Osteoblast (primary cell): ENCODE measurements around the gene AKR1B15. TPM values are rescaled to one million over a fixed set of nuclear protein-coding genes. Genes with fewer than 3 reads are reported as not detected.

ENCODE experiments used
- DNase-seq: peaks from one replicate; pipeline ENCODE4 v3.0.0; 2011; ENCODE audit warnings: low spot score, mixed read lengths; ENCODE audit not compliant: insufficient read length; ENCODE audit errors: missing footprints
- H2AFZ ChIP-seq: 2 replicates; pipeline ENCODE4 v1.6.0; 2011; ENCODE audit warnings: mild to moderate bottlenecking, low read length
- H3K27ac ChIP-seq: 2 replicates; pipeline ENCODE4 v1.5.1; 2011; ENCODE audit warnings: mild to moderate bottlenecking, low read depth, low read length, moderate library complexity
- H3K27me3 ChIP-seq: 2 replicates; pipeline ENCODE4 v1.6.0; 2012; ENCODE audit warnings: mild to moderate bottlenecking, control low read depth, inconsistent platforms, low read length, moderate library complexity; ENCODE audit not compliant: insufficient read depth
- H3K36me3 ChIP-seq: 2 replicates; pipeline ENCODE4 v1.5.1; 2011; ENCODE audit warnings: mild to moderate bottlenecking, low read length, control low read depth, moderate library complexity; ENCODE audit not compliant: insufficient read depth
- H3K4me1 ChIP-seq: 2 replicates; pipeline ENCODE4 v1.5.1; 2011; ENCODE audit warnings: mild to moderate bottlenecking, low read length, control low read depth, moderate library complexity; ENCODE audit not compliant: insufficient read depth
- H3K4me2 ChIP-seq: 2 replicates; pipeline ENCODE4 v1.6.0; 2011; ENCODE audit warnings: mild to moderate bottlenecking, low read length; ENCODE audit not compliant: insufficient read depth
- H3K4me3 ChIP-seq: fragments of 200-600 bp; sonication (generic); 3 replicates; pipeline ENCODE4 v1.5.1; 2012; ENCODE audit warnings: mild to moderate bottlenecking, low read length, inconsistent platforms; ENCODE audit not compliant: insufficient read depth
- H3K79me2 ChIP-seq: 2 replicates; pipeline ENCODE4 v1.6.0; 2012; ENCODE audit warnings: mild to moderate bottlenecking, low read length, control low read depth, inconsistent platforms; ENCODE audit not compliant: insufficient read depth
- H3K9me3 ChIP-seq: 2 replicates; pipeline ENCODE4 v1.5.1; 2011; ENCODE audit warnings: low read depth, low read length, control low read depth
- H4K20me1 ChIP-seq: 2 replicates; pipeline ENCODE4 v1.6.0; 2012; ENCODE audit warnings: mild to moderate bottlenecking, low read length, control low read depth; ENCODE audit not compliant: insufficient read depth
- total RNA-seq: library from RNA; depleted of rRNA; stranded (reverse); fragments of >200 nt; gene quantifications from 2 replicates; pipeline ENCODE4 v1.2.3, GENCODE V29; 2012
- TF ChIP-seq, protein P1 (sequence below): IDR thresholded peaks from 2 replicates; pipeline ENCODE4 v1.5.1; 2011; ENCODE audit warnings: mild to moderate bottlenecking, low read depth, low read length, moderate library complexity; ENCODE audit errors: extremely low read depth

The AKR1B15 gene
- total RNA-seq, 1 donor, result 0.36 TPM

DNA sequence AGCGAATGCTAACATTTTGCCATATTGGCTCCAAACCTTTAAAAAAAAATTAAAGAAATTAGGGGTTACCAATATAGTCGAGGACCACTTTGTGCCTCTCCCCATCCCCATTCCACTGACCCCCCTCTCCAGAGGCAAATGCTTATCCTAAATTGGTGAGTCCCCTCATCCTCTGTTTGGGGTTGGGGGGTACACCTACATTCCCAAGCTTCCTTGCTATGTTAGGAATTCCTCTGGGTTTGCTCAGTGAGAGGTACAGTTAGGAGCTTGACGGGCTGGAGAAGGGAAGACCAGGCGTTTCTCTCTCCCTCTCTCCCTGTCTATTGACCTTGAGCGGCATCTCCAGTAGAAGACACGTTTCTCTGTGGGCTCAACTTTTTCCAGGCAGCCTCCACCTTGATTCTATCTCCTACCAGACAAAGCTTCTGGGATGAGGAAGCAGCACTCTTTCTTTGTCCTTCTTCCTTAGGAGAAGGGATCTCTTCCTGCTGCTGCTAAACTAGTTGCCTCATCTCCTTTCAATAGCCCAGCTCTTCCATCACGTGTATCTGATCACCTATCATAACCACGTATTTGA, 6.6 kb upstream of the AKR1B15 start:
- TF ChIP-seq, protein P1, sequence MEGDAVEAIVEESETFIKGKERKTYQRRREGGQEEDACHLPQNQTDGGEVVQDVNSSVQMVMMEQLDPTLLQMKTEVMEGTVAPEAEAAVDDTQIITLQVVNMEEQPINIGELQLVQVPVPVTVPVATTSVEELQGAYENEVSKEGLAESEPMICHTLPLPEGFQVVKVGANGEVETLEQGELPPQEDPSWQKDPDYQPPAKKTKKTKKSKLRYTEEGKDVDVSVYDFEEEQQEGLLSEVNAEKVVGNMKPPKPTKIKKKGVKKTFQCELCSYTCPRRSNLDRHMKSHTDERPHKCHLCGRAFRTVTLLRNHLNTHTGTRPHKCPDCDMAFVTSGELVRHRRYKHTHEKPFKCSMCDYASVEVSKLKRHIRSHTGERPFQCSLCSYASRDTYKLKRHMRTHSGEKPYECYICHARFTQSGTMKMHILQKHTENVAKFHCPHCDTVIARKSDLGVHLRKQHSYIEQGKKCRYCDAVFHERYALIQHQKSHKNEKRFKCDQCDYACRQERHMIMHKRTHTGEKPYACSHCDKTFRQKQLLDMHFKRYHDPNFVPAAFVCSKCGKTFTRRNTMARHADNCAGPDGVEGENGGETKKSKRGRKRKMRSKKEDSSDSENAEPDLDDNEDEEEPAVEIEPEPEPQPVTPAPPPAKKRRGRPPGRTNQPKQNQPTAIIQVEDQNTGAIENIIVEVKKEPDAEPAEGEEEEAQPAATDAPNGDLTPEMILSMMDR, result no peak
- H3K79me2 ChIP-seq, result no peaks in the 10 kb centered on the region
- H3K27me3 ChIP-seq, result peaks cover 42% of the 10 kb centered on the region

DNA sequence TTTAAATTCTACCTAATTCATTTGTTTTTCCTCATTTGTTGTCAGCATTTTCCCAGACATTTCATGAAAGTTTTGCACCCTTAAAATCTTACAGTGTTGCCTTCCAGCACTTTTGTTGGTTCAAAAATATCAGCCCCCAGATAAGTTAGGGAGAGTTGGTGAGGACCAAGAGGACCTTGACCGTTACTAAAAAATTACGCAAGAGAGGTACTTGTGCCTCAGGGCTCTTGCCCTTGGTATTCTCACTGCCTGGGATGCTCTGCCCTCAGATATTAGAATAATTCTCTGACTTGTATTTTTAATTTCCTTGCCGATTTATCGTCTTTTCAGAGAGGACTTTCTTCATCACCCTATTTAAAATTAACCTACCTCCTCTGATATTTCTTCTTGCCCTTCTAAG, 3.5 kb upstream of the AKR1B15 start:
- H3K9me3 ChIP-seq, result no peaks in the 10 kb centered on the region
- no peak overlapping the region for H2AFZ ChIP-seq
- H3K79me2 ChIP-seq, result no peaks in the 10 kb centered on the region
- H3K27ac ChIP-seq, result no peak overlapping the region
- H3K4me3 ChIP-seq, result no peak overlapping the region
- H3K4me1 ChIP-seq, result peaks cover 12% of the 10 kb centered on the region
- no peak for DNase-seq
- no peak overlapping the region for H3K4me2 ChIP-seq
- H3K36me3 ChIP-seq, result no peaks in the 10 kb centered on the region
- no peaks in the 10 kb centered on the region for H4K20me1 ChIP-seq
- peaks cover 44% of the 10 kb centered on the region for H3K27me3 ChIP-seq
- TF ChIP-seq, protein P1, result no peak

More for the DNA sequence above, 6.6 kb upstream of the AKR1B15 start:
- no peak for DNase-seq
- Histone ChIP-seq H3K4me3 (no peak overlapping the region), H3K27ac (no peak overlapping the region), H2AFZ (no peak overlapping the region), H3K9me3 (no peaks in the 10 kb centered on the region), H4K20me1 (no peaks in the 10 kb centered on the region), H3K36me3 (no peaks in the 10 kb centered on the region), H3K4me1 (peaks cover 5% of the 10 kb centered on the region), H3K4me2 (no peak overlapping the region)

DNA sequence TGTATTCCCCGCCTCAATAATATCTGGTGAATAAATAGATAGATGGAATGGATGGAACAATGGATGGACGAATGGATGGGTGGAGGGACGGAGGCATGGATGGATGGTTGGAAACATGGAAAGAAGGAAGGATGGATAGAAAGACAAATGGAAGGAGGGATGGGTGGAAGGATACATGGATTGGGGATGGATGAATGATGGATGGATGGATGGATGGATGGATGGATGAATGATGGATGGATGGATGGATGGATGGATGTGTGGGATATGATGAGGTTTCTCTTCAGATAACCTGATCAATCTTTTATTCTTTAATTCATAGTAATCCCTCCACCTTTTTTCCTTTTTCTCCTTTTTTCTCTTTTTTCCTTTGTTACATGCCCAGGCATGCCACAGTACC, 3.0 kb upstream of the AKR1B15 start:
- DNase-seq, result no peak

DNA sequence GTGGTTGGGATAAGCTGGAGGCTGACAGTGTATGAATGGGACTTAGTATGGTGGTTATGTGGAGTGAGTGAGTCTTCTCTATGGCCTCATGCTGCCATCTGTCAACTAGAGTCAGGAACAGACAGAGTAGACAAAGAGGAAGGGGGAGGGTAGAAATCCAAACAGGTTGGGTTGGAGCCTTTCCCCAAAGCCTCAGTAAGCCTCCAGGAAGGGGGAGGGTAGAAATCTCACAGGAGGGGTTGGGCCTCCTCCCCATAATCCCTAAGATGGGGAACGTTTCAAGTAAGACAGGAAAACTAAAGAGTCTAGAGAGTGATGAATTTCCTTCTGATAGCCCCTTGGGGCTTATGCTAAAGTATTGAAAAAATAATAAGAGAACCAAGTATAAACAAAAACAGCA, 2.0 kb upstream of the AKR1B15 start:
- TF ChIP-seq, protein P1, result no peak
- Histone ChIP-seq H3K9me3 (no peaks in the 10 kb centered on the region), H3K36me3 (no peaks in the 10 kb centered on the region), H3K79me2 (no peaks in the 10 kb centered on the region), H2AFZ (peak overlapping the region; percentile 14), H4K20me1 (no peaks in the 10 kb centered on the region), H3K4me1 (peaks cover 12% of the 10 kb centered on the region), H3K27ac (no peak overlapping the region), H3K27me3 (peaks cover 31% of the 10 kb centered on the region), H3K4me3 (no peak overlapping the region), H3K4me2 (peak overlapping the region; percentile 89)
- peak; percentile 66 for DNase-seq

More for the DNA sequence above, 3.0 kb upstream of the AKR1B15 start:
- Histone ChIP-seq H4K20me1 (no peaks in the 10 kb centered on the region), H3K36me3 (no peaks in the 10 kb centered on the region), H3K9me3 (no peaks in the 10 kb centered on the region), H3K27ac (no peak overlapping the region), H3K4me1 (peaks cover 12% of the 10 kb centered on the region), H3K4me2 (no peak overlapping the region), H3K27me3 (peaks cover 40% of the 10 kb centered on the region), H3K79me2 (no peaks in the 10 kb centered on the region), H2AFZ (no peak overlapping the region), H3K4me3 (no peak overlapping the region)
- TF ChIP-seq, protein P1, result no peak
